Trophoblast cell (in vitro differentiated cells and primary cell): ENCODE measurements around the gene CDH26. TPM values are rescaled to one million over a fixed set of nuclear protein-coding genes. Genes with fewer than 3 reads are reported as not detected.

Source experiments
- DNase-seq, 2 donors: peaks; one replicate each; pipeline ENCODE4 v3.0.0-alpha.2; 2016
- H2AFZ ChIP-seq: 2 replicates; pipeline ENCODE4 v1.6.1; 2013; ENCODE audit warnings: low read length, moderate library complexity, mild to moderate bottlenecking; ENCODE audit not compliant: insufficient read depth, poor library complexity
- H2AK5ac ChIP-seq: 2 replicates; pipeline ENCODE4 v1.6.1; 2013; ENCODE audit warnings: mild to moderate bottlenecking, low read length
- H2BK120ac ChIP-seq: 2 replicates; pipeline ENCODE4 v1.6.1; 2013; ENCODE audit warnings: low read length, mild to moderate bottlenecking, moderate library complexity; ENCODE audit not compliant: insufficient read depth, poor library complexity
- H2BK12ac ChIP-seq: 2 replicates; pipeline ENCODE4 v1.6.1; 2013; ENCODE audit warnings: mild to moderate bottlenecking, low read length, moderate library complexity
- H2BK5ac ChIP-seq: 2 replicates; pipeline ENCODE4 v1.6.1; 2013; ENCODE audit warnings: low read length, low read depth, moderate library complexity, mild to moderate bottlenecking; ENCODE audit not compliant: poor library complexity
- H3K14ac ChIP-seq: 2 replicates; pipeline ENCODE4 v1.6.1; 2013; ENCODE audit warnings: mild to moderate bottlenecking, low read length
- H3K18ac ChIP-seq: 2 replicates; pipeline ENCODE4 v1.6.1; 2013; ENCODE audit warnings: mild to moderate bottlenecking, low read length
- H3K23ac ChIP-seq: 2 replicates; pipeline ENCODE4 v1.6.1; 2013; ENCODE audit warnings: low read length
- H3K27ac ChIP-seq: 2 replicates; pipeline ENCODE4 v1.5.1; 2013; ENCODE audit warnings: low read depth, mild to moderate bottlenecking, inconsistent platforms, low read length, moderate library complexity
- H3K27me3 ChIP-seq: 2 replicates; pipeline ENCODE4 v1.6.1; 2013; ENCODE audit warnings: inconsistent platforms, mild to moderate bottlenecking, low read length, moderate library complexity; ENCODE audit not compliant: insufficient read depth
- H3K36me3 ChIP-seq, 2 experiments: 1 replicate in 1 of 2; 2 replicates in 1 of 2; pipeline ENCODE4 v1.6.1; 2013; ENCODE audit warnings: low read length in 2 of 2, mild to moderate bottlenecking in 2 of 2, moderate library complexity in 1 of 2; ENCODE audit not compliant: insufficient read depth in 2 of 2, control insufficient read depth in 1 of 2
- H3K4ac ChIP-seq: 2 replicates; pipeline ENCODE4 v1.6.1; 2013; ENCODE audit warnings: low read depth, mild to moderate bottlenecking, low read length, moderate library complexity
- H3K4me1 ChIP-seq, 2 experiments: 1 replicate in 1 of 2; 2 replicates in 1 of 2; pipeline ENCODE4 v1.6.1; 2013; ENCODE audit warnings: low read length in 2 of 2, mild to moderate bottlenecking in 2 of 2, moderate library complexity in 1 of 2; ENCODE audit not compliant: insufficient read depth in 2 of 2, control insufficient read depth in 1 of 2
- H3K4me2 ChIP-seq: 2 replicates; pipeline ENCODE4 v1.6.1; 2013; ENCODE audit warnings: inconsistent platforms, mild to moderate bottlenecking, low read length, moderate library complexity
- H3K4me3 ChIP-seq: 2 replicates; pipeline ENCODE4 v1.5.1; 2013; ENCODE audit warnings: mild to moderate bottlenecking, low read depth, low read length, inconsistent platforms
- H3K79me1 ChIP-seq: one replicate; pipeline ENCODE4 v1.6.1; 2013; ENCODE audit warnings: low read length
- H3K79me2 ChIP-seq: 2 replicates; pipeline ENCODE4 v1.6.1; 2013; ENCODE audit warnings: low read length, mild to moderate bottlenecking; ENCODE audit not compliant: control insufficient read depth, insufficient read depth, poor library complexity
- H3K9ac ChIP-seq: 2 replicates; pipeline ENCODE4 v1.6.1; 2013; ENCODE audit warnings: mild to moderate bottlenecking, low read length
- H3K9me3 ChIP-seq: 2 replicates; pipeline ENCODE4 v1.6.1; 2013; ENCODE audit warnings: low read depth, mild to moderate bottlenecking, control low read depth, inconsistent platforms, low read length; ENCODE audit not compliant: insufficient read depth
- H4K12ac ChIP-seq: 2 replicates; pipeline ENCODE4 v1.6.1; 2013; ENCODE audit warnings: low read depth, mild to moderate bottlenecking, low read length, moderate library complexity
- H4K8ac ChIP-seq: 2 replicates; pipeline ENCODE4 v1.6.1; 2013; ENCODE audit warnings: low read depth, mild to moderate bottlenecking, low read length, moderate library complexity
- H4K91ac ChIP-seq: one replicate; pipeline ENCODE4 v1.6.1; 2013; ENCODE audit warnings: low read depth, mild to moderate bottlenecking, low read length, moderate library complexity
- WGBS: extraction: QIAGEN DNeasy Blood & Tissue Kit; methylation state at CpG from one replicate; pipeline ENCODE4 v1.1.7; 2013; ENCODE audit warnings: missing lambda C conversion rate; ENCODE audit not compliant: insufficient read length, insufficient coverage; ENCODE audit errors: extremely low coverage; 5-methylcytosine and 5-hydroxymethylcytosine counted together
- polyA plus RNA-seq: library from polyadenylated mRNA; stranded (reverse); fragments of 200-250 nt; gene quantifications from 2 replicates; pipeline ENCODE4 v1.2.3, GENCODE V29; 2013

Gene CDH26
- polyA plus RNA-seq: 0.23 and 0.29 TPM in 2 replicates

DNA sequence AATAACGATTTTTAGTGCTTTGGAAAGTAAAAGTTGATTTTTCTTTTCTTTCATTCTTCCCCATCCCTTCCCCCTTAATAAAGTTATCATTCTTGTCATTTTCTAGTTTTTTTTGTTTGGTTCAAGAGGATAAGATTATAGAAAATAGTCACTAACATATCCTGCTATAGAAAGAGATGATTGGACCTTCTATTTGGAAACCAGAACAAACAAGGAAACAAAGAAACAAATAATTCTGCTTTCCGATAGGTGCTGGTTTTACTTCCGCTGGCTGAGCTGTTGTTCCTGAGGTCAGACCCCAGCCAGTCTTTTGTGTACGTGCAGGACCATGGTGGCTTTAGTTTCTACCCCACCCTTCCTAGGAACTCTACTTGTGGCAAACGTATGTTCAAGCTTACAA, at the start of gene CDH26:
CDH26 (plus strand) TSS at position 301 of the 400 bp plus-strand sequence. CDS start 304 bp downstream, outside the sequence.
- no peaks in the 10 kb centered on the region for H3K79me1 ChIP-seq
- no peak within 1 kb of the TSS for H4K12ac ChIP-seq
- H3K4me1 ChIP-seq: no peaks in the 10 kb centered on the region
- WGBS: no CpG with 5 or more reads among the region's 5 CpGs
- H3K14ac ChIP-seq: no peak within 1 kb of the TSS
- H3K36me3 ChIP-seq: no peaks in the 10 kb centered on the region
- no peak within 1 kb of the TSS for H2AK5ac ChIP-seq
- no peak within 1 kb of the TSS for H3K9ac ChIP-seq
- no peak for DNase-seq
- H2BK5ac ChIP-seq: no peak within 1 kb of the TSS
- H3K4ac ChIP-seq: no peak within 1 kb of the TSS
- H4K8ac ChIP-seq: no peak within 1 kb of the TSS
- H3K79me2 ChIP-seq: no peaks in the 10 kb centered on the region
- no peak within 1 kb of the TSS for H2AFZ ChIP-seq
- no peak within 1 kb of the TSS for H2BK120ac ChIP-seq
- no peaks in the 10 kb centered on the region for H3K27me3 ChIP-seq
- no peak within 1 kb of the TSS for H4K91ac ChIP-seq
- no peak within 1 kb of the TSS for H2BK12ac ChIP-seq
- H3K18ac ChIP-seq: no peak within 1 kb of the TSS
- no peak within 1 kb of the TSS for H3K23ac ChIP-seq
- no peak within 1 kb of the TSS for H3K4me3 ChIP-seq
- no peak within 1 kb of the TSS for H3K4me2 ChIP-seq
- H3K27ac ChIP-seq: no peak within 1 kb of the TSS
- no peaks in the 10 kb centered on the region for H3K9me3 ChIP-seq

DNA sequence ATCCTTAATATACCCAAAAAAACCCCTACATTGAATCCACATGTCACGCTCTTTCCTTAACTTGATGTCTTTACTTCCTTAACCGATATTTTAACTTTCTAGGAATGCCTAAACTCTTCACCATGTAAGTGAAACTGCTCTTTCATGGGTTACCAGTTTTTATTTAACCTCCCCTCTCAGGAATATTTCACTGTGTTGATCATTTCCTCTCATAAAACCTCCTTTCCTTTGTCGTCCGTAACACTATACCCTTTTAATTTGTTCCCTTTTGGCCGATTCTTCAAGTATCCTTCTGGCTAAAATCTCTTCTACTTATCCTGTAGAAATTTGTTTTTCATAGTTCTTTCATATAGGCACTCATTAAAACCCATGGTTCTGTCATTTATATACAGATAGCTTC, 49.4 kb upstream of the CDH26 start:
- no peaks in the 10 kb centered on the region for H3K36me3 ChIP-seq
- H3K9me3 ChIP-seq: no peaks in the 10 kb centered on the region
- no peak overlapping the region for H3K4me2 ChIP-seq
- no peak overlapping the region for H3K4ac ChIP-seq
- no peaks in the 10 kb centered on the region for H3K27me3 ChIP-seq
- H4K8ac ChIP-seq: no peak overlapping the region
- no peak overlapping the region for H2BK5ac ChIP-seq
- DNase-seq: no peak
- H3K18ac ChIP-seq: no peak overlapping the region
- no peak overlapping the region for H3K9ac ChIP-seq
- H3K14ac ChIP-seq: no peak overlapping the region
- no peak overlapping the region for H2AFZ ChIP-seq
- H3K79me2 ChIP-seq: no peaks in the 10 kb centered on the region
- no peak overlapping the region for H2AK5ac ChIP-seq
- no peak overlapping the region for H4K91ac ChIP-seq
- no peak overlapping the region for H3K27ac ChIP-seq
- no peak overlapping the region for H3K4me3 ChIP-seq
- H3K79me1 ChIP-seq: no peaks in the 10 kb centered on the region
- H4K12ac ChIP-seq: no peak overlapping the region
- H3K23ac ChIP-seq: no peak overlapping the region
- WGBS: 100% methylated on average over 1 of the region's 5 CpGs
- no peak overlapping the region for H2BK120ac ChIP-seq
- H2BK12ac ChIP-seq: no peak overlapping the region
- H3K4me1 ChIP-seq: no peaks in the 10 kb centered on the region

DNA sequence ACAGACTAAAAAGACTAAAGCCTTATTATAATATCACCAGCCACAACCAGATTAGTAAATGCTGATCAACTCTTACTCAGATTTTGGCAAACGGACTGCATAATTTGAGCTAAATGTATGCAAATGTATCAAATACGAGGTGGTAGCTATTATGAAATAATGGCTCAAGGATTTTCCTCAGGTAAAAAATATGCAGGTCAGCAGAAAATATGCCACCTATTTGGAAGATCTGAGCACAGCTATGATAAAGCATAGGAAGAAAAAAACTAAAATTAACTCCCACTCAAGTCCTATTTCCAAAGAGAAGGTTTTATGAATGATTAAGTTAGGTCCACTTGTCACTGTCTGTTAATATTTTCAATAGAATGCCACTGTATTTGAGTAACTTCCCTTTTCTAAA, 47.2 kb upstream of the CDH26 start:
- Histone ChIP-seq H4K91ac (no peak overlapping the region), H3K36me3 (no peaks in the 10 kb centered on the region), H3K27ac (no peak overlapping the region), H2BK120ac (no peak overlapping the region), H2AFZ (no peak overlapping the region), H3K79me1 (no peaks in the 10 kb centered on the region), H3K4ac (no peak overlapping the region), H3K14ac (no peak overlapping the region), H4K12ac (no peak overlapping the region), H3K23ac (no peak overlapping the region), H3K4me2 (no peak overlapping the region), H3K4me3 (no peak overlapping the region), H3K79me2 (no peaks in the 10 kb centered on the region), H4K8ac (no peak overlapping the region), H3K9ac (no peak overlapping the region), H2BK12ac (no peak overlapping the region), H3K27me3 (no peaks in the 10 kb centered on the region), H3K4me1 (no peaks in the 10 kb centered on the region), H2AK5ac (no peak overlapping the region), H2BK5ac (no peak overlapping the region), H3K9me3 (no peaks in the 10 kb centered on the region), H3K18ac (no peak overlapping the region)
- no CpG with 5 or more reads among the region's 2 CpGs for WGBS
- peak in 1 of 2 donors; percentile 10 for DNase-seq

DNA sequence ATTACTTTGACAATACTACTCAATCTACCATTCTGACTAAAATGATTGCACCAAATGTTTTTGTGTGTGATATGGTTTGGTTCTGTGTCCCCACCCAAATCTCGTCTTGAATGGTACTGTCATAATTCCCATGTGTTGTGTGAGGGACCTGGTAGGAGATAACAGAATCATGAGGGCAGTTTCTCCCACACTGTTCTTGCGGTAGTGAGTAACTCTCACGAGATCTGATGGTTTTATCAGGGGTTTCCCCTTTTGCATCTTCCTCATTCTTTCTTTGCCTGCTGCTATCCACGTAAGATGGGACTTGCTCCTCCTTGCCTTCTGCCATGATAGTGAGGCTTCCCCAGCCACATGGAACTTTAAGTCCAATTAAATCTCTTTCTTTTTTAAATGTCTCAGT, 45.6 kb upstream of the CDH26 start:
- H3K36me3 ChIP-seq: no peaks in the 10 kb centered on the region
- H4K8ac ChIP-seq: no peak overlapping the region
- no peak overlapping the region for H2BK120ac ChIP-seq
- no peaks in the 10 kb centered on the region for H3K9me3 ChIP-seq
- no peak overlapping the region for H2BK5ac ChIP-seq
- no peak overlapping the region for H2BK12ac ChIP-seq
- no peak overlapping the region for H3K27ac ChIP-seq
- H2AFZ ChIP-seq: no peak overlapping the region
- no CpG with 5 or more reads among the region's 4 CpGs for WGBS
- H3K4me1 ChIP-seq: no peaks in the 10 kb centered on the region
- no peak overlapping the region for H3K14ac ChIP-seq
- H3K23ac ChIP-seq: no peak overlapping the region
- H4K91ac ChIP-seq: no peak overlapping the region
- no peak overlapping the region for H3K4ac ChIP-seq
- no peaks in the 10 kb centered on the region for H3K27me3 ChIP-seq
- no peak overlapping the region for H2AK5ac ChIP-seq
- H3K4me2 ChIP-seq: no peak overlapping the region
- no peaks in the 10 kb centered on the region for H3K79me1 ChIP-seq
- H3K4me3 ChIP-seq: no peak overlapping the region
- H4K12ac ChIP-seq: no peak overlapping the region
- no peaks in the 10 kb centered on the region for H3K79me2 ChIP-seq
- peak in 1 of 2 donors; percentile 10 for DNase-seq
- no peak overlapping the region for H3K9ac ChIP-seq
- no peak overlapping the region for H3K18ac ChIP-seq
